Stimulated activated CD4-positive, alpha-beta T cell treated with anti-CD3 and anti-CD28 coated beads, Interleukin-4, amount 100 ng/mL, for 48 hours (primary cell): Measurements from ENCODE around the gene C1orf116.

Experiments
- DNase-seq, 2 donors: peaks; one replicate each; pipeline ENCODE4 v3.0.0-alpha.2; 2020; ENCODE audit warnings: low read depth in 2 of 2

Gene C1orf116

GRCh38 chr1:207035877-207036551 lies 3.5 kb upstream of the C1orf116 start:
- no peak for DNase-seq

GRCh38 chr1:207034998-207035397 lies 2.4 kb upstream of the C1orf116 start:
- no peak for DNase-seq

GRCh38 chr1:207034208-207034607 lies 1.7 kb upstream of the C1orf116 start:
- no peak for DNase-seq

- DNase-seq, result no peak
Observed at GRCh38 chr1:207033302-207033701, 746 bp upstream of the C1orf116 start.

GRCh38 chr1:207031632-207032264 lies 808 bp downstream of the C1orf116 start:
- DNase-seq, result no peak

- DNase-seq, result no peak
Observed at GRCh38 chr1:207031016-207031415, 1.5 kb downstream of the C1orf116 start.

GRCh38 chr1:207030522-207031009 lies 2.0 kb downstream of the C1orf116 start:
- DNase-seq, result no peak

- no peak for DNase-seq
Observed at GRCh38 chr1:207029701-207030521, 2.6 kb downstream of the C1orf116 start.

- no peak for DNase-seq
Observed at GRCh38 chr1:207028884-207029650, 3.5 kb downstream of the C1orf116 start.

GRCh38 chr1:207027921-207028320 lies 4.6 kb downstream of the C1orf116 start:
- no peak for DNase-seq

GRCh38 chr1:207027206-207027777 lies 5.3 kb downstream of the C1orf116 start:
- no peak for DNase-seq

- no peak for DNase-seq
Observed at GRCh38 chr1:207026104-207026534, 6.4 kb downstream of the C1orf116 start.

GRCh38 chr1:207025146-207025880 lies 7.2 kb downstream of the C1orf116 start:
- no peak for DNase-seq

GRCh38 chr1:207024202-207025145 lies 8.1 kb downstream of the C1orf116 start:
- peak in 1 of 2 donors; percentile 7 for DNase-seq

- DNase-seq, result no peak
Observed at GRCh38 chr1:207022996-207023679, 9.4 kb downstream of the C1orf116 start.

- DNase-seq, result no peak
Observed at GRCh38 chr1:207021876-207022596, 10.5 kb downstream of the C1orf116 start.

GRCh38 chr1:207021139-207021861 lies 11.3 kb downstream of the C1orf116 start:
- DNase-seq, result no peak

- DNase-seq, result no peak
Observed at GRCh38 chr1:207020709-207021107, 11.8 kb downstream of the C1orf116 start.
